Cardiac fibroblast (primary cell): ENCODE results near the gene HES6.

Experiments used
- DNase-seq, 2 donors: peaks; one replicate each; pipeline versions ENCODE4 v3.0.0 to v3.0.0-alpha.2; 2010; ENCODE audit warnings: low read depth in 2 of 2
- H3K4me3 ChIP-seq, 2 donors: replicated peaks in 1 of 2; 1 replicate in 1 of 2; 2 replicates in 1 of 2; pipeline ENCODE4 v1.5.1; 2011; ENCODE audit warnings: low read depth in 2 of 2, low read length in 2 of 2, mild to moderate bottlenecking in 2 of 2, moderate library complexity in 1 of 2
- TF ChIP-seq, protein P1 (sequence below): IDR thresholded peaks from one replicate; pipeline ENCODE4 v1.5.1; 2011; ENCODE audit warnings: low read depth, mild to moderate bottlenecking, low read length, inconsistent platforms

The HES6 gene

GRCh38 chr2:238244151-238244550 lies 4.3 kb upstream of the HES6 start:
- TF ChIP-seq, protein P1, sequence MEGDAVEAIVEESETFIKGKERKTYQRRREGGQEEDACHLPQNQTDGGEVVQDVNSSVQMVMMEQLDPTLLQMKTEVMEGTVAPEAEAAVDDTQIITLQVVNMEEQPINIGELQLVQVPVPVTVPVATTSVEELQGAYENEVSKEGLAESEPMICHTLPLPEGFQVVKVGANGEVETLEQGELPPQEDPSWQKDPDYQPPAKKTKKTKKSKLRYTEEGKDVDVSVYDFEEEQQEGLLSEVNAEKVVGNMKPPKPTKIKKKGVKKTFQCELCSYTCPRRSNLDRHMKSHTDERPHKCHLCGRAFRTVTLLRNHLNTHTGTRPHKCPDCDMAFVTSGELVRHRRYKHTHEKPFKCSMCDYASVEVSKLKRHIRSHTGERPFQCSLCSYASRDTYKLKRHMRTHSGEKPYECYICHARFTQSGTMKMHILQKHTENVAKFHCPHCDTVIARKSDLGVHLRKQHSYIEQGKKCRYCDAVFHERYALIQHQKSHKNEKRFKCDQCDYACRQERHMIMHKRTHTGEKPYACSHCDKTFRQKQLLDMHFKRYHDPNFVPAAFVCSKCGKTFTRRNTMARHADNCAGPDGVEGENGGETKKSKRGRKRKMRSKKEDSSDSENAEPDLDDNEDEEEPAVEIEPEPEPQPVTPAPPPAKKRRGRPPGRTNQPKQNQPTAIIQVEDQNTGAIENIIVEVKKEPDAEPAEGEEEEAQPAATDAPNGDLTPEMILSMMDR = no peak
- DNase-seq = no peak
- no peak overlapping the region for H3K4me3 ChIP-seq

- H3K4me3 ChIP-seq = no peak overlapping the region
- TF ChIP-seq, protein P1 = peak; percentile 13
- DNase-seq = no peak
Observed at GRCh38 chr2:238243496-238244076, 3.7 kb upstream of the HES6 start.

- DNase-seq = peak; percentile 41 to 57
- no peak overlapping the region for H3K4me3 ChIP-seq
- TF ChIP-seq, protein P1 = no peak
Observed at GRCh38 chr2:238242731-238243495, 3.1 kb upstream of the HES6 start.

- TF ChIP-seq, protein P1 = no peak
- H3K4me3 ChIP-seq = no peak overlapping the region
- DNase-seq = no peak
Observed at GRCh38 chr2:238241970-238242369, 2.1 kb upstream of the HES6 start.

DNA sequence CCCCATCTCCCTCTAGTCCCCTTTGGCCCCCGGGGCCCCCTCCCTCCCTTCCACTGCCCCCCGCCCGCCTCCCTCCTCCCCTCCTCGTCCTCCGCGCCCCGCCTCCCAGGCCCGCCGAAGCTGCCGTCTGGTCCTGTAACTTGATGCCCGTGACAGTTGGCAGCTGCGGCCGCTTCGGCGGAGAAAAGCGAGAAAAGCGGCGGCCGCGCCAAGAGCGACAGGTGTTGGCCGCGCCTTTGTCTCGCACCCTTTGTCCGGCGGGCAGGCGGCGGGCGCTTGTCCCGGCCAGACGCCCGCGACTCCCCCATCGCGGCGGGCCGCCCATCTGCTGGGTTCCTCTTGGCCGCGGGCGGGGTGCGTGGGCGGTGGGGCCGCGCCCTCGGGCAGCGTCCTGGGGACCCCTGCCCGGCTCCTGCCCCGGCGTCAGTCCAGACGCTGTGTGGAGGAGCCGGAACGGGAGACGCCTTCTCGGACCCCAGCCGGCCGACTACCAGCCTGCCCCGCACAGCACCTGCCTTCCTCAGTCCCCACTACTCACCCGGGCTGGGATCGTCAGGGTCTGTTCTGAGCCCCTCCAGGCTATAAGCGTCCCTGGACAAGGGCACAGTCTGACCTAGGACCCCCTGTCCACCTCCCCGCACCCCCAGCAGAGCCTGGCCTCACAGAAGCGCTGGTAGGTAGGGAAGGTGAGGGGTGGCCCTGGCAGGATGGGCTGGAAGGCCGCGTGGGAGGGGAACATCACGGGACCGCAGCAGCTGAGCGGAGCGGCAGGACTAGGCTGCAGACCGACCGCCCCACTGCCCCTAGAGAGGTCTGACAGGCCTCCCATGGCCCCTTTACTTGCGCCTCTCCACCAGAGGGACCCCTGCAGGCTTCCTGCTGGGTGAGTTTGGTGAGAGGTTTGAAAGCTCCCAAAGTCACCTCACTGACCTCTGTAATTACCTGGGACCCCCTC lies 1.2 kb upstream of the HES6 start:
- DNase-seq = no peak
- no peak overlapping the region for H3K4me3 ChIP-seq
- TF ChIP-seq, protein P1 = no peak

GRCh38 chr2:238239543-238239862 lies 335 bp downstream of the HES6 start:
- peak overlapping the region; percentile 33 to 57 for H3K4me3 ChIP-seq
- no peak for DNase-seq
- TF ChIP-seq, protein P1 = no peak
